Measurements from ENCODE around the gene TWSG1. TPM values are rescaled to one million over a fixed set of nuclear protein-coding genes. Genes with fewer than 3 reads are reported as not detected.

Gene TWSG1
- total RNA-seq, 1 donor from 2014 or later: 4.8 TPM

DNA sequence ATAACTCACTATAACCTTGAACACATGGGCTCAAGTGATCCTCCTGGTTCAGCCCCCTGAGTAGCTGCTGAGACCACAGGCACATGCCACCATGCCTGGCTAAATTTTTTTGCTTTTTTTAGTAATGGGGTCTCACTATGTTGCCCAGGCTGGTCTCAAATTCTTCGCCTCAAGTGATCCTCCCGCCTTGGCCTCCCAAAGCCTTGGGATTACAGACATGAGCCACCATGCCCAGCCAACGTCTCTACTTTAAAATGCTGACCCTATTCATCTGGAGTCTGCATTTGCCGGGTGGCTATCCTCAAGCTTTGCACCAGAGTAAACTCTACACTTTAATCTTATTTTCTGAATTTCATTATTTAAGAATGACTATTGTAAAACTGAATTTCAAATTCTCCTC is 103.1 kb downstream of the TWSG1 start:
- no peak overlapping the region for H3K4me3 Mint-ChIP-seq
- intact Hi-C loops (cut with micrococcal nuclease): no loop called here
- no peak for DNase-seq
- ChIA-PET CTCF (no interaction called here), POLR2A (no interaction called here)
- no peak for ATAC-seq (ENCODE audit: low read depth)
- H3K27ac Mint-ChIP-seq: no peak overlapping the region
- H3K36me3 Mint-ChIP-seq (ENCODE audit: low read depth): no peaks in the 10 kb centered on the region
- no peaks in the 10 kb centered on the region for H3K9me3 Mint-ChIP-seq
- peaks cover 15% of the 10 kb centered on the region for H3K4me1 Mint-ChIP-seq
- no peak for TF ChIP-seq CTCF (IDR thresholded peaks at IDR 0.05)
- no peaks in the 10 kb centered on the region for H3K27me3 Mint-ChIP-seq

DNA sequence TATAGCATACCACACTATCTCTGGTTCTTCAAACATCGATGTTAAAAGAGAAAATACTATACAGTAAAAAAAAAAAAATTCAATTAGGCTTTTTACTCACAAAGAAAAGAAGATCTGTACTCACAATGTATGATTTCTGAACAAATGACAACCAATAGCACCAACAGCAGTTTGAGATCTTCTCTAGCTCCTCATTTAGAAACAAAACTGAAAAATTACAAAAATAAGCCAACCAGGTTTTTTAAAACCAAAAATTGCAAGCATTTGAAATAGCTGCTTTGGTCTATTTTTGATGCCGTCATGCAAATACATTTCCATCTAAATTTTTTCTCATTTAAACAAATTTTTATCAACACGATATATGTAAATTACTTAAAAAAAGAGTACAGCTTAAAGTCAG is 106.5 kb downstream of the TWSG1 start:
- no peaks in the 10 kb centered on the region for H3K9me3 Mint-ChIP-seq
- no peaks in the 10 kb centered on the region for H3K27me3 Mint-ChIP-seq
- DNase-seq: no peak
- H3K27ac Mint-ChIP-seq: no peak overlapping the region
- peaks cover 2% of the 10 kb centered on the region for H3K4me1 Mint-ChIP-seq
- ChIA-PET CTCF (interaction anchor here (0.6 kb wide), 1 partner anchor 14 kb away, joined by 4 read pairs; no protein-coding TSS in a partner anchor), POLR2A (no interaction called here)
- intact Hi-C loops (cut with micrococcal nuclease): no loop called here
- H3K36me3 Mint-ChIP-seq (ENCODE audit: low read depth): no peaks in the 10 kb centered on the region
- H3K4me3 Mint-ChIP-seq: no peak overlapping the region
- ATAC-seq (ENCODE audit: low read depth): no peak
- TF ChIP-seq CTCF (IDR thresholded peaks at IDR 0.05): no peak

DNA sequence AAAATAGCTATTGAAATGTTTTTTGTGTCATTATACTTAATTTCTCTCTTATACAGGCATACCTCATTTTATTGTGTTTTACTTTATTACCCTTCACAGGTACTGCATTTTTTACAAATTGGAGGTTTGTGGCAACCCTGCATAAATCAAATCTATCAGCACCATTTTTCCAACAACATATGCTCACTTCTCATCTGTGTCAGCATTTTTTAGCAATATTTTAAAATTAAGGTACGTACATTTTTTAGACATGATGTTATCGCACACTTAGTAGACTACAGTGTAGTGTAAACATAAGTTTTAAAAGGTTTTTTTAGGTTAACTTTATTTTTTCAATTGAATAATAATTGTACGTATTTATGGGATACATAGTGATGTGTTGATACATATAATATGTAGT is 110.0 kb downstream of the TWSG1 start:
- Mint-ChIP-seq H3K27ac (no peak overlapping the region), H3K36me3 (ENCODE audit: low read depth) (no peaks in the 10 kb centered on the region), H3K27me3 (peaks cover 2% of the 10 kb centered on the region), H3K9me3 (peaks cover 8% of the 10 kb centered on the region), H3K4me3 (no peak overlapping the region), H3K4me1 (peaks cover 2% of the 10 kb centered on the region)
- intact Hi-C loops (cut with micrococcal nuclease): no loop called here
- no peak for TF ChIP-seq CTCF (IDR thresholded peaks at IDR 0.05)
- DNase-seq (no peak), ATAC-seq (ENCODE audit: low read depth) (no peak)
- CTCF ChIA-PET: no interaction called here
- POLR2A ChIA-PET: no interaction called here

DNA sequence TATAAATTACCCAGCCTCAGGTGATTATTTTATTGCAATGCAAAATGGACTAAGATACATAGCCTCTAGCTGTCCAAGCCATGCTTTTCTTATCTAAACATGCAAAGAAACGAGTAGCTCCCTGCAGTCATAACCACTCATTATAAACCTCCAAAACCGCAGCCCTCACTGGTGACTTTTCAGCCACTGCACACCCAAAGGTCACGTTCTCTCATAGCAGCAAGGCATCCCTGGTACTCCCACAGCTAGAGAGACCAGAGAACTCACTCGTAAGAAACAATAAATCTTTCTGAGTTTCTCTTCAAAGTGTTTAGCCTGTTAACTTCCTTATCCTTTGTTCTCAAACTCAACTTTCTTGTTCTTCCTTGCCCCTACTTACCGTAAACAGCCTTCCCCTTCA is 112.3 kb downstream of the TWSG1 start:
- H3K27ac Mint-ChIP-seq: no peak overlapping the region
- ChIA-PET POLR2A (no interaction called here), CTCF (no interaction called here)
- no peaks in the 10 kb centered on the region for H3K36me3 Mint-ChIP-seq (ENCODE audit: low read depth)
- no peak for DNase-seq
- peaks cover 2% of the 10 kb centered on the region for H3K27me3 Mint-ChIP-seq
- H3K9me3 Mint-ChIP-seq: peaks cover 8% of the 10 kb centered on the region
- no peaks in the 10 kb centered on the region for H3K4me1 Mint-ChIP-seq
- TF ChIP-seq CTCF (IDR thresholded peaks at IDR 0.05): no peak
- intact Hi-C loops (cut with micrococcal nuclease): no loop called here
- H3K4me3 Mint-ChIP-seq: no peak overlapping the region
- no peak for ATAC-seq (ENCODE audit: low read depth)

GRCh38 chr18:9447334-9447733 is 112.8 kb downstream of the TWSG1 start:
- ATAC-seq (ENCODE audit: low read depth) (no peak), DNase-seq (no peak)
- H3K27ac Mint-ChIP-seq: no peak overlapping the region
- peaks cover 8% of the 10 kb centered on the region for H3K9me3 Mint-ChIP-seq
- H3K4me1 Mint-ChIP-seq: no peaks in the 10 kb centered on the region
- peaks cover 2% of the 10 kb centered on the region for H3K27me3 Mint-ChIP-seq
- POLR2A ChIA-PET: no interaction called here
- H3K4me3 Mint-ChIP-seq: no peak overlapping the region
- H3K36me3 Mint-ChIP-seq (ENCODE audit: low read depth): no peaks in the 10 kb centered on the region
- CTCF ChIA-PET: no interaction called here
- intact Hi-C loops (cut with micrococcal nuclease): no loop called here
- no peak for TF ChIP-seq CTCF (IDR thresholded peaks at IDR 0.05)

Measured in activated B cell treated with CpG ODN at 0.5 μM for 24 hours (primary cell).